NCI-H1105 treated with DMSO at 0.1 percent for 48 hours (cell line): ENCODE results near the gene DUOX2.
"Not testable (repeated sequence)": the region's sequence is repeated elsewhere in the genome, so short reads cannot be mapped to it uniquely, and the experiment has no call there.

Source experiments
- DNase-seq: peaks from one replicate; lab custom pipeline; 2025; lab: John Stamatoyannopoulos, UW

The DUOX2 gene

DNA sequence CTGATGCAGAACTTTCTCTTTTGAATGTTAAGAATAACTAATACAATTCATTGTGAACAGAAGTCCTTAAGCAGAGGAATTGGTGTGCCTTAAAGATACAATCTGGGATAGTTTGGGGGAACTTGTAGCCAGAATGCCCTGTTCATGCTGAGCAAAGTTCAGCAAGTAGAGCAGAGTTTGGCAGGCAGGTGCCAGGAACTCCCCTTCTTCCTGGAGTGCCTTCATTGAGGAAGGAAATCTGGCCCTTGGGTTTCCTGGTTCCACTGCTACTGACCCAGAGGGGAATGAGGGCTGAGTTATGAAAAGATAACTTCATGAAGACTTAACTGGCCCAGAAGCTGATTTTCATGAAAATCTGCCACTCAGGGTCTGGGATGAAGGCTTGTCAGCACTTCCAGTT lies 40.4 kb downstream of the DUOX2 start:
- DNase-seq, result not testable (repeated sequence)

- DNase-seq, result not testable (repeated sequence)
Observed at GRCh38 chr15:45069942-45070360, 44.0 kb downstream of the DUOX2 start.

- no peak for DNase-seq
Observed at GRCh38 chr15:45064386-45064785, 49.6 kb downstream of the DUOX2 start.

DNA sequence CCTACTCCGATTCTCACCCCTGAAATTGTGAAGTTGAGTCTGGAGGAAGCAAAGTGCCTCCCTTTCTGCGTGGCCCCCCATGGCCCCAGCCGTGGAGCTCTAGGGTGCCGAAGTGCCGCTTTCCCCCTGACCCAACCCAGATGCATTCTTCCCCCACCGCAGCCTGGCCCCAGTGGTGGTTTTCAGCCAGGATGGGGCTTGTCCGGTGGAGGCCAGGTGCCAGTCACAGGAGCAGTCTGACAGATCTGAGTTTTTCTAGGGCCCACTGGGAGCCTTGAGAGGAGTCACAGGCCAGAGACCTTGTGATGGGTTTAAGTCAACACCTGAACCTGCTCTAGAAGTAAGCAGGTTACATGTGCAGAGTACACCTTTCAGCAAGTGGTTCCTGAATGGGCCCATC lies 51.7 kb downstream of the DUOX2 start:
- DNase-seq, result not testable (repeated sequence)

DNA sequence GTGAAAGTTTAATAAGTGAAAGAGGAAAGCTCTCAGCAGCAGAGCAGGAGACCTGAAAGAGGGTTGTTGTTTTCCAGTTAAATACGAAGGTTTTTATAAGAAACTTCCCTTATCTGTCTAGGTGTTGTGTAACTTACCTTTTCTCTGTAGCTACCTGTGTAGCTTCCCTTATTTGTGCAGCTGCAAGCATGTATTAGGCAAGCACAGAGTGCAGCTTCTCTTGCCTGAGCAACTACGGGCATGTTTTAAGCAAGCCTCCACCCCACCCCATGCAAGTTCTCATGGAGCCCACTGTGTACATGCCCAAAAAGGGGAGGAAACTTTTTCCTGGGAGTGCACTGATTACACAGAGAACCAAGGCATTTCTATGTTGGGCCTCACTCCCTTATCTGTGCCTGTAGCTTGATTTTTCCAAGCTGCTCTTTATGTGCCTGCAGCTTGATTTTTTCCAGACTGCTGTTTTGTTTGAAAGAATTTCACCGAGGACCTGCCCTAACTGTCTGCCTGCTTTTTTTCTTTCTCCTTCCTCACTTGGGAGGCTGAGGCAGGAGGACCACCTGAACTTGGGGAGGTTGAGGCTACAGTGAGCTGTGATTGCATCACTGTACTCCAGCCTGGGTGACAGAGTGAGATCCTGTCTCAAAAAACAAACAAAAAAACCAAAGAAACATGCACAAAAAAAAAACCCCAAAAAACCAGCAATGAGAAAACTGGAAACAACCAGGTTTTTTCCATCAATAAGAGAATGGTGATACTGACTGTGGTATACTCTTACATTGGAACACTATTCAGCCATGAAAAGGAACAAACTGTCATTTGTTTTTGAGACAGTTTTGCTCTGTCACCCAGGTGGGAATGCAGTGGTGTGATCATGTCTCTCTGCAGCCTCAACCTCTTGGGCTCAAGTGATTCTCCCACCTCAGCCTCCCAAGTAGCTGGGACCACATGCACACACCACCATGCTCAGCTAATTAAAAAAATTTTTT lies 55.0 kb downstream of the DUOX2 start:
- DNase-seq, result not testable (repeated sequence)

- not testable (repeated sequence) for DNase-seq
Observed at GRCh38 chr15:45052676-45053075, 61.3 kb downstream of the DUOX2 start.

- no peak for DNase-seq
Observed at GRCh38 chr15:45050587-45050986, 63.4 kb downstream of the DUOX2 start.

DNA sequence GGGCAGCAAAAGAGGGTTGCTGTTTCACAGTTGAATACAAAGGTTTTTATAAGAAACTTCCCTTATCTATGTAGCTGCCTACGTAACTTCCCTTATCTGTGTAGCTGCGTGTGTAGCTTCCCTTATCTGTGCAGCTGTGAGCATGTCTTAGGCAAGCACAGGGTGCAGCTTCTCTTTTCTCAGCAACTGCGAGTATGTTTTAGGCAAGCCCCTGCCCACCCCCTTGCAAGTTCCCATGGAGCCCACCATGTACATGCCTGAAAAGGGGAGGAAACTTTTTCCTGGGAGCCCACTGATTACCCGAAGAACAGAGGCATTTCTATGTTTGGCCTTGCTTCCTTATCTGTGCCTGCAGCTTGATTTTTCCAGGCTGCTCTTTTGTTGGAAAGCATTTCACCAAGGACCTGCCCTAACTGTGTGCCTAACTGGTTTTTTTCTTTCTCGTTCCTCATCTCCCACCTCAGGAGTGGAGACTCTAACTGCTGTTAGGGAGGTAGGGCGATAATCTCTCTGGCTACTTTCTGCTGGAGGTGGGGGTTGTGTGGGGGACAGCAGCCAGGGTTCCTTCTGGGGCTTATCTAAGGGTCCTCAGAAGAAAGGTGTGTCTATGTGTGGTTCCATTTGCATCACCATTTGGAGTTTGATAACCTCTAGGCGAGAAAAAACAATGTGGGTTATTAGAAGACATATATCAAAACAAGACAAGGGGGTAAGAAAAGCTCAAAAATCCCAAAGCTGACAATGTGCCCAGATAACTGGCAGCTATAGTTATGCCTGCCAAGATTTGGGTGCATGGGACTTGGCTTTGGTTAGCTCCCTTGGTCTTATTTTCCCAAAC lies 65.0 kb downstream of the DUOX2 start:
- no peak for DNase-seq

GRCh38 chr15:45048449-45048793 lies 65.6 kb downstream of the DUOX2 start:
- not testable (repeated sequence) for DNase-seq

DNA sequence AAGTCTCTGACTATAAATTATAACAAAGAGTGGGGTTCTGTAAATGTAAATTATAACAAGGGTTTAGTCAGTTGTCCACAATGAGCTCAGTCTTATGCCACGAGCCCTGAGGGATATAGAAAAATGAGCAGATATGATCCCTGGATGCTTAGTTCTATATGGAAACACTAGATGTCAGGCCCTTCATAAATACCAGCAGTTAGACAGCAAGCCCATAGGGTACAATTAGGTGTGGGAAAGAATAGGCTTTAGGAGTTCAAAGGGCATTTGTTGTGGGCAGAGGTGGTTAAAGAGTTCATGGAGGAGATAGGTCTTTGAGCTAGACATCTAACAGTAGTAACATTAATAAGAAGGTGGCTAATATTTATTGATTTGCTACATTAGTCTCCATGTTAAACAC lies 69.7 kb downstream of the DUOX2 start:
- not testable (repeated sequence) for DNase-seq

DNA sequence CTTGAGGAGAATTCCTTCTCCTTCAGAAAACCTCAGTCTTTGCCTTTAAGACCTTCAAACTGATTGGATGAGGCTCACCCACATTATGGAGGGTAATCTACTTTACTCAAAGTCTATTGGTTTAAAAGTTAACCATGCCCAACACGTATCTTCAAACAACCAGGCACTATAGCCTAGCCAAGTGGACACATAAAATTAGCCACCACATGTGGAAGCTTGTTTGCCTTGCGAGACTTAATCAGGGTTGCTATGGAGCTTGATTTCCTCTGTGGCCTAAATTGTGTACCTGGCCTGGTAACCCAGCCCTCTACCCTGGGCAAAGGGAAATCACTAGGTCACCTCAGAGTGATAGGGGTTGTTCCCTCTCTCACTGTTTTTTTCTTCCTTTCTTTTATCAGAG lies 71.1 kb downstream of the DUOX2 start:
- DNase-seq, result not testable (repeated sequence)
